Fibroblast of the aortic adventitia (primary cell): ENCODE data around the gene BABAM2. TPM values are rescaled to one million over a fixed set of nuclear protein-coding genes. Genes with fewer than 3 reads are reported as not detected.

Experiments used
- DNase-seq: peaks from one replicate; pipeline ENCODE4 v3.0.0-alpha.2; 2010; ENCODE audit warnings: low read depth
- H3K4me3 ChIP-seq: 2 replicates; pipeline ENCODE4 v1.5.1; 2011; ENCODE audit warnings: low read depth, mild to moderate bottlenecking, control low read depth, low read length, moderate library complexity
- CTCF ChIP-seq: IDR thresholded peaks from 2 replicates; pipeline ENCODE4 v1.5.1; 2011; ENCODE audit warnings: mild to moderate bottlenecking, low read length, control low read depth, inconsistent platforms; ENCODE audit not compliant: insufficient read depth
- total RNA-seq: library from RNA; depleted of rRNA; stranded (reverse); fragments of >200 nt; gene quantifications from 2 replicates; pipeline ENCODE4 v1.2.3, GENCODE V29; 2012; ENCODE audit warnings: low replicate concordance

BABAM2 gene
- total RNA-seq, 1 donor: 45.3 TPM

DNA sequence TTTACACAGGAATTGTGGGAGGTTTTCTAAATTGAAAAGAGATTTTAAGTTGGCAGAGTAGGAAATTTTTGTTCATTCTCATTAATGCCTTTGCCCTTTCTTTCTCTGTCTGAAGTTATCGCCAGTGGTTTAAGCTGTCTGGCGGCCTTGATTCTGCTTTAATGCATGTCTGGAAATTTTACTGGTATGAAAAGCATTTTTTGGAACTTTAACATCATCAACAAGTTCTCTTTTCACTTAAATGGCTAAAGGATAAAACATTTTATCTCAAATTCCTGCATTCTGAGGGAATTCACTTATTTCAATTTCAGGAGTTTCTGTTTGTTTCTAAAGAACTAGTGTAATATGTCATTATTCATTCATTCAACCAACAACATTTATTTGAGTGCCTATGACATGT, 268.3 kb downstream of the BABAM2 start:
- TF ChIP-seq CTCF: no peak
- H3K4me3 ChIP-seq: no peak overlapping the region
- DNase-seq: no peak

DNA sequence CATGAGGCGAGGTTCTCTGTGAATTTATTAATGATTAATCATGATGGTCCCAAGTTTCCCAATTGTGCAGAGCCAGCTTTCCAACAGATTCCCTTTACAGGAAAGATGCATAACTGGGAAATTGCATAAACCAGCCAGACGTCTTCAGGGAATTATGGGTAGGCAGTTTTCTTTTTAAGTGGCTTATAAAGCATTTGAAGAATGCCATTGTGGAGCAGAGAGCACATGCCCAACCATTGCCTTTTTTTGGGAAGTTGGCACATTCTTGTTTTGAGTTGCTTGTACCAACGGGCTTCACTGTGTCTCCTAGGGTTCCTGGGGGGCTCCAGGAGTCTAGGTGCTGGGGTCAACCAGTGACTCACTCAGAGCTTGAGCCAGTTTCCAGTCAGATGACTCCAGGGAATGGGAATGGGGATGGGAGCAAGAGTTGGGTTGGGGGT, 270.5 kb downstream of the BABAM2 start:
- peak; percentile 97 for DNase-seq
- no peak overlapping the region for H3K4me3 ChIP-seq
- no peak for TF ChIP-seq CTCF

DNA sequence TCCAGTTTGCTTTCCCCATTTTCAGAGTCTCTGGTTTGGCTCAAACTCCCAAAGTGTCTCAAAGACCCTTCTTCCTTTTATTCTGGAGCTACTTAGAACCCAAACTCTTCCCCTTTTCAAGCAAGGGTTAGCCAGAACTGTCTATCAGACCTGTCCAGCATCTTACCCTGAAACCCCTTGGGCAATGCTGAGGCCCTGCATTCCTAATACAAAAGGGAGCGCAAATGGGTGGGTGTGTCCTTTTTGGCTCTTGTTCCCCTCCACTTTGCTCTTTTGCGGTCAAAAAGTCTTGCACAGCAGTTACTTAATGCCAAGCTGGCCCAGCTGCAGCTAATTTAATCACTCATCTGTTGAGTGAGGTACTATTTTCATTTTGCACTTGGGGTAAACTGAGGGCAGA, 270.9 kb downstream of the BABAM2 start:
- DNase-seq: peak; percentile 91
- TF ChIP-seq CTCF: no peak
- no peak overlapping the region for H3K4me3 ChIP-seq

- DNase-seq: no peak
- TF ChIP-seq CTCF: no peak
Observed at GRCh38 chr2:28162564-28162963, 272.0 kb downstream of the BABAM2 start.

DNA sequence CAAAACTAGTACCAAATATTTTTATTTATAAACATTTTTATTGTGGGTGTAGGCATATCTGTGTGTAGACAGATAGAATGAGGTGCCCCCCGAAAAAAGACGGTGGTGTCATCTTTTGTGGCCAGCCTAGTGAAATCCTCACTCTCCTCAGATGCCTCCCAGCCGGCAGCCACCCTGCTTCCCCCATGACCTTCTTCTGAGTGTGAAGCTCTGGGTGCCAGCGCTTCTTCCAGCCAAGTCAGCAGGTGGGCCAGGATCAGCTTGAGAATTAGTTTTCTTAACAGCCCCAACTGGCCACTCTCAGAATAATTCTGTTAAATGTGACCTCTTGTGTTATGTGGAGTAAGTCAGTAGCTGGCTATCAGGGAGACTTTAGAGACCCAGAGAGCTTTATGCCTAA, 272.5 kb downstream of the BABAM2 start:
- DNase-seq: no peak
- no peak for TF ChIP-seq CTCF
- no peak overlapping the region for H3K4me3 ChIP-seq

More at GRCh38 chr2:28162564-28162963, 272.0 kb downstream of the BABAM2 start:
- H3K4me3 ChIP-seq: no peak overlapping the region

GRCh38 chr2:28163627-28164279, 273.2 kb downstream of the BABAM2 start:
- H3K4me3 ChIP-seq: no peak overlapping the region
- no peak for TF ChIP-seq CTCF
- DNase-seq: no peak

DNA sequence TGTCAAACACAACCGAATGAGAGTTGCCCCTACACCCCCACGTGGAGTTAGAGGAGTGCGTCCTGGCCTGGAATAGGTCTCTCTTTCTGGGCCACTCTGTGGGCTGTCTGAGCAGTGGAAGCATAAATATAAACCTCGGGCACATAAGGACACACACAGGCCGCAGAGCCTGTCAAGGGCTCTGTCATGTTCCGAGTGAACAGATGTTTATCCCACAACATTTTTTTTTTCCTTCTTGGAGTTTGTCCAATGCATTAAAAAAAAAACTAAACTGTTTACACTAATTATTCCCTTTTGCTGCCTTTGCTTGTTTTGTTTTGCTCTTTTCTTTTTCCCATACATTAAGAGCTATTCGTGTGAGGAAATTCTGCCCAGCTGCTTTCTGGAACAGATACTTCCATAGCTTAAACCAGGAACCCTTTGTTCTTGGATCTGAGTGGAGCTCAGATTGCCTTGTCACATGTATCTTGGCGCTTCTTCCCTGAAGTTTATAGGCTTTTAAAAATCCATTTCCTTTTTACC, 273.8 kb downstream of the BABAM2 start:
- H3K4me3 ChIP-seq: no peak overlapping the region
- peak; percentile 9 for DNase-seq
- TF ChIP-seq CTCF: no peak
